ENCODE data around the gene TTLL11.
"Not testable (repeated sequence)": the region's sequence is repeated elsewhere in the genome, so short reads cannot be mapped to it uniquely, and the experiment has no call there.

Gene TTLL11

GRCh38 chr9:121807823-121808278, 285.3 kb downstream of the TTLL11 start:
- no peak for DNase-seq

- no peak for DNase-seq
Measured at GRCh38 chr9:121807069-121807822, 285.9 kb downstream of the TTLL11 start.

GRCh38 chr9:121802753-121803152, 290.4 kb downstream of the TTLL11 start:
- DNase-seq, result no peak

GRCh38 chr9:121801579-121801978, 291.5 kb downstream of the TTLL11 start:
- peak; percentile 55 for DNase-seq

- DNase-seq, result no peak
Measured at GRCh38 chr9:121800376-121800775, 292.7 kb downstream of the TTLL11 start.

GRCh38 chr9:121798941-121799340, 294.2 kb downstream of the TTLL11 start:
- DNase-seq, result no peak

GRCh38 chr9:121797081-121797480, 296.0 kb downstream of the TTLL11 start:
- DNase-seq, result no peak

GRCh38 chr9:121794334-121794733, 298.8 kb downstream of the TTLL11 start:
- DNase-seq, result not testable (repeated sequence)

GRCh38 chr9:121792476-121792875, 300.6 kb downstream of the TTLL11 start:
- DNase-seq, result not testable (repeated sequence)

GRCh38 chr9:121790841-121791240, 302.3 kb downstream of the TTLL11 start:
- DNase-seq, result no peak

GRCh38 chr9:121788686-121789366, 304.3 kb downstream of the TTLL11 start:
- DNase-seq, result no peak

GRCh38 chr9:121786998-121787422, 306.1 kb downstream of the TTLL11 start:
- DNase-seq, result no peak

- no peak for DNase-seq
Measured at GRCh38 chr9:121786543-121786948, 306.6 kb downstream of the TTLL11 start.

- DNase-seq, result no peak
Measured at GRCh38 chr9:121785673-121786542, 307.2 kb downstream of the TTLL11 start.

GRCh38 chr9:121784731-121785411, 308.2 kb downstream of the TTLL11 start:
- peak; percentile 39 for DNase-seq

- peak; percentile 71 for DNase-seq
Measured at GRCh38 chr9:121783521-121784507, 309.3 kb downstream of the TTLL11 start.

GRCh38 chr9:121783111-121783510, 310.0 kb downstream of the TTLL11 start:
- no peak for DNase-seq

GRCh38 chr9:121782514-121783110, 310.5 kb downstream of the TTLL11 start:
- no peak for DNase-seq

GRCh38 chr9:121781701-121782464, 311.2 kb downstream of the TTLL11 start:
- DNase-seq, result no peak

GRCh38 chr9:121781145-121781548, 312.0 kb downstream of the TTLL11 start:
- no peak for DNase-seq

All from hematopoietic multipotent progenitor cell treated with erythropoietin and hydrocortisone succinate and interleukin-3 and kit ligand, for 6 days (in vitro differentiated cells).